Neural cell (in vitro differentiated cells): ENCODE data around the gene SH3RF2.

ENCODE experiments used
- CTCF ChIP-seq: fragments of 450-650 bp; IDR thresholded peaks from 2 replicates; pipeline ENCODE4 v1.5.1; 2014; ENCODE audit warnings: antibody characterized with exemption, mild to moderate bottlenecking, moderate library complexity; ENCODE audit not compliant: poor library complexity, severe bottlenecking
- EZH2 ChIP-seq: fragments of 200-600, 300-800 bp; shearing (Covaris generic), sonication (generic); IDR thresholded peaks from 2 replicates; pipeline ENCODE4 v1.6.1; 2014; ENCODE audit warnings: antibody characterized with exemption, low read length, borderline replicate concordance, mild to moderate bottlenecking; ENCODE audit not compliant: insufficient read depth, poor library complexity, severe bottlenecking
- MXI1 ChIP-seq: fragments of 450-650 bp; conservative IDR thresholded peaks from 2 replicates; pipeline ENCODE4 v1.6.1; 2014; ENCODE audit warnings: antibody characterized with exemption, mild to moderate bottlenecking; ENCODE audit not compliant: poor library complexity, severe bottlenecking
- POLR2AphosphoS5 ChIP-seq: IDR thresholded peaks from 2 replicates; pipeline ENCODE4 v1.6.1; 2012
- RAD21 ChIP-seq: fragments of 450-650 bp; conservative IDR thresholded peaks from 2 replicates; pipeline ENCODE4 v1.6.1; 2014; ENCODE audit warnings: antibody characterized with exemption, mild to moderate bottlenecking, moderate library complexity
- REST ChIP-seq: IDR thresholded peaks from 2 replicates; pipeline ENCODE4 v1.6.1; 2012; ENCODE audit warnings: borderline replicate concordance
- SMC3 ChIP-seq: fragments of 450-650 bp; conservative IDR thresholded peaks from 2 replicates; pipeline ENCODE4 v1.6.1; 2014; ENCODE audit warnings: antibody characterized with exemption, mild to moderate bottlenecking, moderate library complexity; ENCODE audit not compliant: poor library complexity
- TAF1 ChIP-seq: IDR thresholded peaks from 2 replicates; pipeline ENCODE4 v1.6.1; 2012; ENCODE audit warnings: low read depth

DNA sequence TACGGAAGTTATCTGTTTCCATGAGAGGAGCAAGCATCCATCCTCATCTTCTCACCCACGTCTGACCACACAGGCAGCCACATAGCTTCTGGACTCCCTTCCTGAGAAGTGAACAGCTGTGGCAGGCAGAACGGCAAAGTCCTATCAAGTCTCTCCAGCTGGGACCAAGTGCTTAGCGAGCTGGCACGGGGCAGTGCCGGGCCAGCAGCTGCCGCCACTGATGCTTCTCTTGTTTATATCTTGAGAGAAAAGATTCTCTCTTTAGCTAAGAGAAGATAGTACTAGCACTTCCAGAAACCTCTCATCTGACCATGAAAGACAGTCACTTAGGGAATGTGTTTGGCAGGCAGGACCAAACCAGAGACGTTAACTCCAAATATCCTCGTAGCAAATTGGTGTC lies 131.8 kb downstream of the SH3RF2 start:
- TF ChIP-seq MXI1 (no peak), CTCF (no peak), RAD21 (no peak), POLR2AphosphoS5 (no peak), EZH2 (no peak), SMC3 (no peak), REST (no peak), TAF1 (no peak)
